Type B pancreatic cell (in vitro differentiated cells): Measurements from ENCODE around the gene CCPG1. TPM values are rescaled to one million over a fixed set of nuclear protein-coding genes. Genes with fewer than 3 reads are reported as not detected.

Source experiments
- DNase-seq: peaks from one replicate; pipeline ENCODE4 v3.0.0; 2021; ENCODE audit warnings: mixed read lengths; ENCODE audit not compliant: unreplicated experiment; ENCODE audit errors: extremely low spot score
- H3K27ac Mint-ChIP-seq: 2 replicates; pipeline ENCODE4 v1.8.0; 2021; ENCODE audit warnings: mild to moderate bottlenecking, mixed read lengths
- H3K27me3 Mint-ChIP-seq: 2 replicates; pipeline ENCODE4 v1.8.0; 2021; ENCODE audit warnings: mixed read lengths
- H3K36me3 Mint-ChIP-seq: 2 replicates; pipeline ENCODE4 v1.8.0; 2021; ENCODE audit warnings: mixed read lengths
- H3K4me1 Mint-ChIP-seq: one replicate; pipeline ENCODE4 v1.8.0; 2021; ENCODE audit warnings: mixed read lengths; ENCODE audit not compliant: unreplicated experiment
- H3K4me3 Mint-ChIP-seq: 2 replicates; pipeline ENCODE4 v1.8.0; 2021; ENCODE audit warnings: mild to moderate bottlenecking, mixed read lengths
- H3K9me3 Mint-ChIP-seq: 2 replicates; pipeline ENCODE4 v1.8.0; 2021; ENCODE audit warnings: mixed read lengths
- microRNA-seq: library from miRNA; unstranded; fragments of <30 nt; microRNA quantifications from one replicate; pipeline ENCODE4, GENCODE V29; 2020
- total RNA-seq: library from RNA; stranded (reverse); gene quantifications from 2 replicates; pipeline ENCODE4 v1.2.1, GENCODE V29; 2021; ENCODE audit warnings: low replicate concordance
- TF ChIP-seq, protein P1 (sequence below): fragments of 200-600 bp; sonication (generic); conservative IDR thresholded peaks from 2 replicates; pipeline ENCODE4 v1.5.0; 2021; ENCODE audit warnings: antibody characterized with exemption, mild to moderate bottlenecking

CCPG1 gene
- total RNA-seq, 1 donor from 2014 or later = 26.5 TPM

DNA sequence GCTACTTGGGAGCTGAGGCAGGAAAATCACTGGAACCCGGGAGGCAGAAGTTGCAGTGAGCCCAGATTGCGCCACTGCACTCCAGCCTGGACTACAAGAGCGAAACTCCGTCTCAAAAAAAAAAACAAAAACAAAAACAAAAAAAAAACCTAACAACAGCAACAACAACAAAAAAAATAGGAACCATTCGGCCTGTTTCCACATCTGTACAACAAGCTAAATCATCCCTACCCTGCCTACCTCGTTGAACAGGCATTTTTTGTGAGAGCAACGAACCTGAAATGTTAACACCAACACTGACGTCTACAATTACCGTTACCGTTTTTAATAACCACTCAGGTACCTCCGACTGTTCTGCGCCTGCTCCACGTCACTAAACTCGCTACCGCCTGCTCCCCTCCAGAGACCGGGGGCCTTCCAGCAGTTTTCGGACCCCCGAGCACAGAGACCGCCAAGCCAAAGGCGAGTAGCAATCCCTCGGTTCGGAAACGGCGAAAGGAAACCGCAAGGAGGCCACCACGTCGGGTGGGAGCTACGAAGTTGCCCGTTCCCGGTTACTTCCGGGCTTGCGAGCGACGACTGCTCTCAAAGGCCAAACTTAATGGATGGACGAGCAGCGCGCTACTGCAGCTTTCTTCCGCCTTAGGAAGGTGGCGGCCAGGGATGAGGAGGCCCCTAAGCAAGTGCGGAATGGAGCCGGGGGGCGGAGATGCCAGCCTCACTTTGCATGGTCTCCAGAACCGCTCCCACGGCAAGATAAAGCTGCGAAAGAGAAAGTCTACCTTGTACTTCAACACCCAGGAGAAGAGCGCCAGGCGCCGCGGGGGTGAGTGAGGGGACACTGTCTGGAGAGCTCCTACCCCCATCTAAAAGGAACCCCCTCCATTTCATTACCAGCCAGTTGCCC lies 89.3 kb downstream of the CCPG1 start, which contains the start of the genes PIGB and PIGBOS1:
PIGB (plus strand) TSS at position 635 of the 907 bp plus-strand sequence; CDS start at position 664, 29 bp downstream.
PIGBOS1 (minus strand) TSS at position 536 of the 907 bp plus-strand sequence. CDS start 1,331 bp downstream, outside the sequence.
- Mint-ChIP-seq H3K36me3 (peaks cover 11% of the 10 kb centered on the region), H3K4me1 (peaks cover 25% of the 10 kb centered on the region), H3K27me3 (no peaks in the 10 kb centered on the region), H3K9me3 (peaks cover 4% of the 10 kb centered on the region), H3K4me3 (peak within 1 kb of the TSS; percentile 99), H3K27ac (peak within 1 kb of the TSS; percentile 96)
- TF ChIP-seq, protein P1, sequence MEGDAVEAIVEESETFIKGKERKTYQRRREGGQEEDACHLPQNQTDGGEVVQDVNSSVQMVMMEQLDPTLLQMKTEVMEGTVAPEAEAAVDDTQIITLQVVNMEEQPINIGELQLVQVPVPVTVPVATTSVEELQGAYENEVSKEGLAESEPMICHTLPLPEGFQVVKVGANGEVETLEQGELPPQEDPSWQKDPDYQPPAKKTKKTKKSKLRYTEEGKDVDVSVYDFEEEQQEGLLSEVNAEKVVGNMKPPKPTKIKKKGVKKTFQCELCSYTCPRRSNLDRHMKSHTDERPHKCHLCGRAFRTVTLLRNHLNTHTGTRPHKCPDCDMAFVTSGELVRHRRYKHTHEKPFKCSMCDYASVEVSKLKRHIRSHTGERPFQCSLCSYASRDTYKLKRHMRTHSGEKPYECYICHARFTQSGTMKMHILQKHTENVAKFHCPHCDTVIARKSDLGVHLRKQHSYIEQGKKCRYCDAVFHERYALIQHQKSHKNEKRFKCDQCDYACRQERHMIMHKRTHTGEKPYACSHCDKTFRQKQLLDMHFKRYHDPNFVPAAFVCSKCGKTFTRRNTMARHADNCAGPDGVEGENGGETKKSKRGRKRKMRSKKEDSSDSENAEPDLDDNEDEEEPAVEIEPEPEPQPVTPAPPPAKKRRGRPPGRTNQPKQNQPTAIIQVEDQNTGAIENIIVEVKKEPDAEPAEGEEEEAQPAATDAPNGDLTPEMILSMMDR = peak; percentile 52
- DNase-seq = peak; percentile 82

Small RNA genes within 50 kb of the gene (microRNA-seq; reads per million reads assigned to microRNA genes)
- gene MIR628 = 97.5 reads per million, percentile 63 among the genes with 10 or more reads in this experiment

Other genes with a start within 250 kb of the CCPG1 start
- gene RSL24D1, start 211.4 kb downstream of the CCPG1 start, total RNA-seq = 65.8 and 68.3 TPM in 2 replicates
- 13.4 and 14.5 TPM in 2 replicates for gene RAB27A, start 118.5 kb downstream of the CCPG1 start, total RNA-seq
- gene PIGBOS1, start 89.2 kb downstream of the CCPG1 start, total RNA-seq = 10.2 and 11.2 TPM in 2 replicates
- 8.4 and 10.2 TPM in 2 replicates for gene PIGB, start 89.1 kb downstream of the CCPG1 start, total RNA-seq
- 2.1 and 2.3 TPM in 2 replicates for gene PIERCE2, start 136 bp upstream of the CCPG1 start, total RNA-seq
- 2.6 and 5.4 TPM in 2 replicates for gene DNAAF4, start 99.9 kb upstream of the CCPG1 start, total RNA-seq
- 7.7 and 29.0 TPM in 2 replicates for gene PYGO1, start 180.0 kb upstream of the CCPG1 start, total RNA-seq